ENCODE measurements around the gene RGS3.

Gene RGS3

DNA sequence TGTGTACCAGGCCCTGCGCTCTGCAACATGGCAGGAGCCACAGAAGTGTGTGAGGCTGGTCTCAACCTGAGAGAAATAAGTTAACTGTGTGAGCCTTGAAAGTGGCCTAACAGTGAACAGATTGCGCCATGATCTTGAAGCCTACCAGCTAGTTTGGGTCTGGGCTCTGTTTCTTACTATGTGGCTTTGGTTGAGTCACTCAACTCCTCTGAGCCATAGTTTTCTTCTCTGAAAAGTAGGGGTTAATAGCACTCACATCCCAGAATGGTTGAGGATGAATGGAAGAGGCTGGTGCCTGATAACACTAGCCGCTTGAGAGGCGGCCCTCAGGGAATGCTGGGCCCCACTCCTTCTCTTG lies 121.5 kb downstream of the RGS3 start:
- Mint-ChIP-seq H3K36me3 (ENCODE audit: low read depth) (no peaks in the 10 kb centered on the region), H3K4me1 (peaks cover 20% of the 10 kb centered on the region), H3K27ac (no peak overlapping the region), H3K9me3 (no peaks in the 10 kb centered on the region), H3K27me3 (ENCODE audit: low read depth, poor library complexity) (no peaks in the 10 kb centered on the region), H3K4me3 (no peak overlapping the region)
- TF ChIP-seq, protein P1, sequence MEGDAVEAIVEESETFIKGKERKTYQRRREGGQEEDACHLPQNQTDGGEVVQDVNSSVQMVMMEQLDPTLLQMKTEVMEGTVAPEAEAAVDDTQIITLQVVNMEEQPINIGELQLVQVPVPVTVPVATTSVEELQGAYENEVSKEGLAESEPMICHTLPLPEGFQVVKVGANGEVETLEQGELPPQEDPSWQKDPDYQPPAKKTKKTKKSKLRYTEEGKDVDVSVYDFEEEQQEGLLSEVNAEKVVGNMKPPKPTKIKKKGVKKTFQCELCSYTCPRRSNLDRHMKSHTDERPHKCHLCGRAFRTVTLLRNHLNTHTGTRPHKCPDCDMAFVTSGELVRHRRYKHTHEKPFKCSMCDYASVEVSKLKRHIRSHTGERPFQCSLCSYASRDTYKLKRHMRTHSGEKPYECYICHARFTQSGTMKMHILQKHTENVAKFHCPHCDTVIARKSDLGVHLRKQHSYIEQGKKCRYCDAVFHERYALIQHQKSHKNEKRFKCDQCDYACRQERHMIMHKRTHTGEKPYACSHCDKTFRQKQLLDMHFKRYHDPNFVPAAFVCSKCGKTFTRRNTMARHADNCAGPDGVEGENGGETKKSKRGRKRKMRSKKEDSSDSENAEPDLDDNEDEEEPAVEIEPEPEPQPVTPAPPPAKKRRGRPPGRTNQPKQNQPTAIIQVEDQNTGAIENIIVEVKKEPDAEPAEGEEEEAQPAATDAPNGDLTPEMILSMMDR (IDR thresholded peaks at IDR 0.05): no peak
- DNase-seq: no peak

DNA sequence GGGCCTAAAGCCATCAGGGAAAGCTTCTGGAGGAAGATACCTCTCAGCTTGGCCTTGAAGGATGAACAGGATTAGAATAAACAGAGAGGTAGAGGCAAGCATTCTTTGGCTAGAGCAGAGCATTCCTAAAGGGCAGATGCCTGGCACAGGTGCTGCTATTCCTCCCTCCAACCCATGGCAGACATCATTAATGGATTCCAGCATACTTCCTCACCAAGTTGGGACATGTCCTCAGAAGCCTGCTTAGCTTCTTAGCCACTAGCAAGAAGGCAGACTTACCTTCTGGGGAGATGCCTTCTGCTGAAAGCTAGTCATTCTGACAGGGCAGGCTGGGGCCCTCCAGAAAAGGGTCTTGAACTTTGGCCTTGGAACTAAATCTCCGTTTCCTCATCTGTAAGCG lies 122.0 kb downstream of the RGS3 start:
- Mint-ChIP-seq H3K27me3 (ENCODE audit: low read depth, poor library complexity) (no peaks in the 10 kb centered on the region), H3K4me3 (no peak overlapping the region), H3K27ac (no peak overlapping the region), H3K36me3 (ENCODE audit: low read depth) (no peaks in the 10 kb centered on the region), H3K4me1 (peaks cover 15% of the 10 kb centered on the region), H3K9me3 (no peaks in the 10 kb centered on the region)
- no peak for DNase-seq
- TF ChIP-seq, protein P1 (IDR thresholded peaks at IDR 0.05): no peak

DNA sequence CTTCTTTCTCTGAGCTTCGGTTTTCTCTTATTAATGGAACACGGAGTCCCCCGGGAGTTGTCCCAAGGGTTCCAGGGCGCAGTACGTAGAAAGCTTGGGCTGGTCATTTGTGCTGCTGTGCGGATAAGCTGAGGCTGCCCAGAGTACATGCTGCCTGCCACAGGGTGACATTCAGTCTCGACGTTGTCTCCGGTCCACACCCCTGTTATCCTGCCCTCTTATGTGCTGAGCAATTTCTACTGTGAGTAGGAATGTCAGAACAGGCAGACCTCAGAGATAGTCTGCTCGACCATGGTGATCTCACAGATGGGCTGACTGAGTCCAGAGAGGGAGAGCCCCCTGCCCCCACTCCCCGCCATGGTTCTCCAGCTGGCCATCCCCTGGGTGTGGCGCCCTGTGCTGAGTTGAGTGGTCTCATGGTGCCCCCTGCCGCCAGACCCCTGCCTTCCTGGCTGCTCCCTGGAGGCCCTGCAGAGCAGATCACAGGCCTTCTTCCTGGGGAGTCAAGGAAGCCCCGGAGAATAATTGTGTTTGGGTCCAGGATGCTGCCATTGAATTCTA lies 124.0 kb downstream of the RGS3 start:
- H3K27me3 Mint-ChIP-seq (ENCODE audit: low read depth, poor library complexity): no peaks in the 10 kb centered on the region
- H3K27ac Mint-ChIP-seq: no peak overlapping the region
- peaks cover 16% of the 10 kb centered on the region for H3K4me1 Mint-ChIP-seq
- H3K4me3 Mint-ChIP-seq: no peak overlapping the region
- TF ChIP-seq, protein P1 (IDR thresholded peaks at IDR 0.05): peak; percentile 60
- H3K36me3 Mint-ChIP-seq (ENCODE audit: low read depth): no peaks in the 10 kb centered on the region
- H3K9me3 Mint-ChIP-seq: no peaks in the 10 kb centered on the region
- peak; percentile 75 for DNase-seq

DNA sequence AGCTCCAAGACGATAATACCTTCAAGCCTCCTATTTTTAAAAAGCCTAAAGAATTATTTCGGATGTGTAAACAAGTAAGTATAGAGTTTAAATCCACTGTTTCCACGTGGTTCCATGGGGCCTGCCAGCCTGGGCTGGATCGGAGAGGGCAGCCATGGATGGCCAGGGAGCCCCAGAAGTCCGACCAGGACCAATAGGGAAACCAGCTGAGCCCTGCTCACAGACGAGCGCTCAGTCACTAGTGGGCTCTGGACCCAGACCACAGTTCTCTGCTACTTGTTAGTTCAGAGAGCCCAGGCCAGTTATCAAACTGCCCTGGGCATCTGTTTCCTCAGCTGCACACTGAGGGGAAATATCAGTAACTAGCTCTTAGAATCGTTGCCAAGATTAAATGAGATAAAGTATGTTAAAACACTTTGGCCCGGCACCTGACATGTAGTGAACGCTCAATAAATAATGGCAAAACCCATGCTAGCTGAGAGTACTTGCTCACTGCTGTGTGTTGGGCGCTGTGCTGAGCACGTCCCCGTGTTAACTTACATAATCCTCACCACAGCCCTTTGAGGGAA lies 124.8 kb downstream of the RGS3 start:
- no peaks in the 10 kb centered on the region for H3K9me3 Mint-ChIP-seq
- H3K27me3 Mint-ChIP-seq (ENCODE audit: low read depth, poor library complexity): no peaks in the 10 kb centered on the region
- TF ChIP-seq, protein P1 (IDR thresholded peaks at IDR 0.05): no peak
- H3K4me3 Mint-ChIP-seq: no peak overlapping the region
- peaks cover 22% of the 10 kb centered on the region for H3K4me1 Mint-ChIP-seq
- no peak for DNase-seq
- no peak overlapping the region for H3K27ac Mint-ChIP-seq
- H3K36me3 Mint-ChIP-seq (ENCODE audit: low read depth): no peaks in the 10 kb centered on the region

DNA sequence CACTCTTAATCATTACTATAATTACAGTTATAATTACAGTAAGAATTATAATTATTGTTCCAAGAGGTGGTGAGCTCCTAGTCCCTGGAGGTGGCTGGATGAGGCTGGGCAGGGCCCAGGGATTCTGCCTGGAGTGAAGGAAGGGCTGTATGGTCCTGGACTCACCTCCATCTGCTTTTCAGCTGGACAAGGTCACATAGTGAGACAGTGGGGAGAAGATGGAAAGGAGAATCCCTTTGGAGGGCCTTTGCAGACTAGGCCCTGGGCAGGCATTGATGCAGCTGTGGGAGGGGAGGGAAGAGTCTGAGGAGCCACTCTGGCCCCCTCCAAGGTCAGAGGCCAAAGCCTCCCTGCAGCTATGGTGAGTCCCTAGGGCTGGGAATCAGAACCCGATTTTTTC lies 125.4 kb downstream of the RGS3 start:
- TF ChIP-seq, protein P1 (IDR thresholded peaks at IDR 0.05): no peak
- DNase-seq: no peak

DNA sequence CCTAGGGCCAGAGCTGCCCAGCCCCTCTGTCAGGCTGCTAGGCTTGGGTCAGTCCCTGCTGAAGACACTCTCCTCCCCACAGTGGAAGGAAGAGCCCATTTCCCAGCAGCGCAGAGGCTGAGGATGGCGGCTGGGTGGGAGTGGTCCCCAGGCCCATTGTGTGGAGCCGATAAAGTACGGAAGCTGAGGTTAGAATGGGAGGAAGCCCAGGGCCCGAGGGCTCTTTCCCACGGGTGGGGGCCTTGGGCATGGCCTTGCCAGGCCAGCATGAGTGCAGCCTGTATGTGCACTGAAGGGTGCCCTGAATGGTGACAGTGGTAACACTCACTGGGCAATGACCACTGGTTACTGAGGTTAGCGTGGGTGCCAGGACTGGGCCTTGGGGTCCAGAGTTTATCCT lies 125.9 kb downstream of the RGS3 start:
- Mint-ChIP-seq H3K4me3 (no peak overlapping the region), H3K9me3 (no peaks in the 10 kb centered on the region), H3K27ac (peak overlapping the region; percentile 71), H3K27me3 (ENCODE audit: low read depth, poor library complexity) (no peaks in the 10 kb centered on the region), H3K4me1 (peaks cover 32% of the 10 kb centered on the region), H3K36me3 (ENCODE audit: low read depth) (no peaks in the 10 kb centered on the region)
- TF ChIP-seq, protein P1 (IDR thresholded peaks at IDR 0.05): no peak
- no peak for DNase-seq

More for the DNA sequence above, 125.4 kb downstream of the RGS3 start:
- Mint-ChIP-seq H3K27me3 (ENCODE audit: low read depth, poor library complexity) (no peaks in the 10 kb centered on the region), H3K4me1 (peaks cover 28% of the 10 kb centered on the region), H3K9me3 (no peaks in the 10 kb centered on the region), H3K36me3 (ENCODE audit: low read depth) (no peaks in the 10 kb centered on the region), H3K4me3 (no peak overlapping the region), H3K27ac (no peak overlapping the region)
